ENCODE results near the gene GRM2. TPM values are rescaled to one million over a fixed set of nuclear protein-coding genes. Genes with fewer than 3 reads are reported as not detected.

GRM2 gene
- 1.2 and 1.4 TPM in 2 replicates for total RNA-seq

GRCh38 chr3:51706788-51707731 lies at the start of gene GRM2:
TSS of gene GRM2 (plus strand) at chr3:51707068. CDS start at chr3:51708984, 1,916 bp downstream.
- intact Hi-C loops (cut with micrococcal nuclease), result no loop called here

DNA sequence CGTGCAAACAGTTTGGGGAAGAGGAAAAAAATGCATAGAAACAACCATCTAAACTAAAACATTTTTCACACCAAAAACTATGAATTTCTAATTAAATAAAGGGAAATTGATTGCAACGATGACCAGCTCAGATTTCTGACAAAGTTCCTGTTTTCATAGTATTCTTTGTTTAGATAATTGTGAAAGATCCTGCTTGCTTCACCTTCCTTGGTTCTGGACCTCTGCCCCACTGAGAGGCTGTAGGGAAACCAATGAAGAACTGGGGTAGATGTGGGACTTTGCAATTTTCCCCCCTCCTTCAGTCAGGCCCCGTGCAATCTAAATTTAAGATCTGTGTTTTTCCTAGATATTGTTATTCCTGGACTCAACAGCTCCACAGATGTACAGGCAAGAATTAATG lies 49.6 kb upstream of the GRM2 start:
- intact Hi-C loops (cut with micrococcal nuclease), result loop anchor here (10.0 kb wide), 1 partner anchor 132 kb away; no protein-coding TSS in a partner anchor

- intact Hi-C loops (cut with micrococcal nuclease), result loop anchor here (10.0 kb wide), 1 partner anchor 135 kb away; no protein-coding TSS in a partner anchor
Measured at GRCh38 chr3:51659942-51660341, 46.9 kb upstream of the GRM2 start.

- intact Hi-C loops (cut with micrococcal nuclease), result no loop called here
Measured at GRCh38 chr3:51662456-51662855, 44.4 kb upstream of the GRM2 start.

- intact Hi-C loops (cut with micrococcal nuclease), result loop anchor here (1.0 to 2.0 kb wide), 2 partner anchors 26 to 166 kb away; no protein-coding TSS in a partner anchor
Measured at GRCh38 chr3:51668756-51669155, 38.1 kb upstream of the GRM2 start.

- intact Hi-C loops (cut with micrococcal nuclease), result loop anchor here (1.0 to 5.0 kb wide), 4 partner anchors 27 to 1052 kb away; partner anchors contain the start of genes MAPKAPK3 and RBM15B
Measured at GRCh38 chr3:51669241-51670052, 37.4 kb upstream of the GRM2 start.

DNA sequence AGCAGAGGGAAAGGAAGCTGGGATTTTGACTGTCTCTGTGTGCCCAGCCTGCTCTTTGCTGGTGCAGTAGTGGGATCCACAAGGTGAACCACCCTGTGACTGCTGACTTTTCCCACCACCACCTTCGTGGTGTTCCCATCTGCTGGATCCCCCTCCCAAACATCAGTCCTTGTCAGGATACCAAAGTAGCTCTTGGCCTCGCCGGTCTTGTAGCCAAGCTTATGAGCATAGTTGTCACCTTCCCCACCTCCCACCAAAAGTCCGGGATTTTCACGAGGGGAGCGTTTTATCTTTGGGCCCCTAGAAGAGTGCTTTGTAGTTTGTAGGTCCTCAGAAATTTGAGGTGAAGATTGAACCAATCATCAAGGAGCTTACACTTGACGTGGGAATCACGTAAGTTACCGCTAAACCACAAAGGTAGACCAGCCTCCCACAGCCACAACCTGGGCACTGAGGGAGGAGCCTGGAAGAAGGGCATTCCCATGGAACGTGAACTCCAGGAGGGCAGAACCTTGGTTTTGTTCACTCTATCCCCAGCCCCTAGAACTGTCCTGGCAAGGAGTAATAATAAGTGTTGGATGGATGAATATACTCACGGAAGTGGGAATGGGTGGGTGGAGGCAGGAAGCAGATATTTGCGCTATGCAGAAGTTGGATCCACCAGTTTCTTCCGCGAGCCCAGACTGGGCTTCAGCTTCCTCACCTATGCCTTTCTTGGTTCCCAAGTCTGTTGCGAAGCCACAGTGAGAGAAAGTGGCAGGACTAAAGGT lies 36.6 kb upstream of the GRM2 start:
- intact Hi-C loops (cut with micrococcal nuclease), result loop anchor here (1.0 to 5.0 kb wide), 2 partner anchors 279 to 1053 kb away; partner anchors contain the start of genes MAPKAPK3 and RBM15B

DNA sequence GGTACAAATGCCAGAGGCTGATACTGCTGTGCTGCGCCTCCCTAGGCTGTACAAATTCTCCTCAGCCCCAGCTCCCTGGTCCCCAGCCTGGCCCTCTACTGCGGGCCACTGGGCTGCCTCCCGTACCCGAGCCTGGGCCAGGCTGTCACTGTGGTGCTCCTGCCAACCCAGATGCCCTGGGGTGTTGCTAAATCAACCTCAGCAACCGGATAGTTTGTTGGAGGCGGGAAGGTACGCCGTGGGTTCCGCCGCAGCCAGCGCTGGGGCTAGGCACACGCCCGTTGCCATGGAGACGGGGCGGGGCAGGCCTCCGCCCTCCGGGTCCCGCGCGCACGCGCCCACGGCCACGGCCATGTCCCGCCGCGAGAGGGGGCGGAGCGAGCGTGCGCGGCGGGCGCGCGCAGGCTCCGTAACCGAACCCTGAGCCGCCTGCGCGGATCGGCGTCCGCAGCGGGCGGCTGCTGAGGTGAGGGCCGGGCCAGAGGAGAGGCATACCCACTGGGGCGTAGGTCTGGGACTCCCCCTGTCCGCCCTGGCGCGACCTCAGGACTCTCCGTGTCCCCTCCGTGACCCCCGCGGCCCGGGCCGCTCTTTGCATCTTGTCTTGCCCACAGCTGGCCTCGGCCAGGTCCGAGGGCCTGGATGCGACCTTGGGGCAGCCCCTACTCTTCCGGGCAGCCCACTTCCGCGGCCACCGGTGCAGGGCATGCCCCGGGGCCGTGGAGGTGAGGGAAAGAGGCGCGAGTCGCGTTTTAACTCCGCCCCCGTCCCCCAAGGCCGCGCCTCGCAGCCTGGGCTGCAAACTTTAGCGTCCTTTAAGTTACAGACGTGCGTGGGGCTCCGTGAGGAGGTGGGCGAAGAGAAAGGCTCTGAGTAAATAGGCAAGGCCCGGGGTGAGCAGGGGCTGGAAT lies 35.8 kb upstream of the GRM2 start, which contains the start of gene TEX264:
TEX264 (plus strand) TSS at position 430 of the 911 bp plus-strand sequence. CDS start 3,053 bp downstream, outside the sequence.
- intact Hi-C loops (cut with micrococcal nuclease), result loop anchor here (1.0 to 5.0 kb wide), 5 partner anchors 10 to 1054 kb away; partner anchors contain the start of genes MAPKAPK3 and RBM15B

- intact Hi-C loops (cut with micrococcal nuclease), result loop anchor here (1.0 to 5.0 kb wide), 4 partner anchors 9 to 1055 kb away; partner anchors contain the start of gene MAPKAPK3
Measured at GRCh38 chr3:51671734-51672475, 35.0 kb upstream of the GRM2 start.

- intact Hi-C loops (cut with micrococcal nuclease), result loop anchor here (5.0 kb wide), 1 partner anchor 1056 kb away; the partner anchor contains the start of gene MAPKAPK3
Measured at GRCh38 chr3:51673181-51673801, 33.6 kb upstream of the GRM2 start.

- intact Hi-C loops (cut with micrococcal nuclease), result loop anchor here (5.0 kb wide), 1 partner anchor 1057 kb away; the partner anchor contains the start of gene MAPKAPK3
Measured at GRCh38 chr3:51673802-51674654, 32.8 kb upstream of the GRM2 start.

GRCh38 chr3:51675201-51675611 lies 31.7 kb upstream of the GRM2 start:
- intact Hi-C loops (cut with micrococcal nuclease), result no loop called here

- intact Hi-C loops (cut with micrococcal nuclease), result no loop called here
Measured at GRCh38 chr3:51676102-51676640, 30.7 kb upstream of the GRM2 start.

GRCh38 chr3:51677358-51677757 lies 29.5 kb upstream of the GRM2 start:
- intact Hi-C loops (cut with micrococcal nuclease), result no loop called here

DNA sequence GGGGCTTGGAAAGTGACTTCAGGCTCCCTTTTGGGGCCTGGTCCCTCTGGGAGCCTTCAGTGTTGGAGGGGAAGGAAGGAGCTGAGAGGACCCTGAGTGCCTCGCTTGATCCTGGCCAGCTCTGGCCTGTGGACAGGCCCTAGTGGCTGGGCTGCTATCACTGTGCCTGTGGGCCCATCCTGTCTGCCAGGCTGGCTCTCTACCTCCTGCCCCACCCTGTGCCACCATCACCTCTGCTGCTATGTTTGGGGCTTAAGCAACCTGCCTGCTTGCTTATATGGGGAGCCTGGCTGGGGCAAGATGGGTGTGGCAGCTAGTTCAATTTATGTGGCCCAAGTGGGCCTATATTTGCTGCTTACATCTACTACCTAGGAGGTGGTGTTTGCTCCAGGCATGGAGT lies 28.7 kb upstream of the GRM2 start:
- intact Hi-C loops (cut with micrococcal nuclease), result no loop called here

GRCh38 chr3:51678641-51679040 lies 28.2 kb upstream of the GRM2 start:
- intact Hi-C loops (cut with micrococcal nuclease), result no loop called here

DNA sequence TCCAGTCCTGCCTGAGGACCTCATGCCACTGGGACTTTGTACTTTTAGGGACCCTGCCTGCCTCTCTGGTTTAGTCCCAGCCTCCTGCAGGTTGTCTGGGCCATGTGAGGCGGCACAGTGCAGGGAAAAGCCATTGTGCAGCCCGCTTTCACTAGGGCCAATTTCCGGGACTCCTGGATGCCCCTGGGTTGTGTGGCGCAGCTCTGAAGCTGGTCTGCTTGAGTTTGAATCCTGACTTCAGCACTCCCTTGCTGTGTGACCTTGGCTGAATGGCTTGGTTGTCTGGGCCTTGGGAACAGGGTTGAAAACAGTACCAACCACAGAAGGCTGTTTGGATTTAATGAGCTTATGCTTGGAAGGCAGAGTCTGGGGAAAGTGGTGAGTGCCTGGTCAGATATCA lies 27.6 kb upstream of the GRM2 start:
- intact Hi-C loops (cut with micrococcal nuclease), result no loop called here

All from T-helper 2 cell treated with Interferon-gamma antibody and Interleukin-4, amounts not matched to agents 100 ng/mL and 5 ng/mL, for 36 hours (primary cell).